ENCODE data around the gene NGLY1.

The NGLY1 gene

GRCh38 chr3:25674670-25675069 lies 108.6 kb downstream of the NGLY1 start:
- ATAC-seq (no peak), DNase-seq (no peak)
- peaks cover 4% of the 10 kb centered on the region for H3K4me1 Mint-ChIP-seq
- no peaks in the 10 kb centered on the region for H3K9me3 Mint-ChIP-seq
- H3K27me3 Mint-ChIP-seq: no peaks in the 10 kb centered on the region
- no peak overlapping the region for H3K4me3 Mint-ChIP-seq
- peaks cover 2% of the 10 kb centered on the region for H3K36me3 Mint-ChIP-seq (ENCODE audit: low read depth)
- H3K27ac Mint-ChIP-seq: no peak overlapping the region

GRCh38 chr3:25673738-25674298 lies 109.4 kb downstream of the NGLY1 start:
- Mint-ChIP-seq H3K36me3 (ENCODE audit: low read depth) (peaks cover 2% of the 10 kb centered on the region), H3K9me3 (no peaks in the 10 kb centered on the region), H3K27me3 (no peaks in the 10 kb centered on the region), H3K4me1 (peaks cover 4% of the 10 kb centered on the region), H3K4me3 (no peak overlapping the region), H3K27ac (no peak overlapping the region)
- ATAC-seq (no peak), DNase-seq (no peak)

All from activated naive CD8-positive, alpha-beta T cell treated with anti-CD3 and anti-CD28 coated beads, Interleukin-2, amount 50 U/mL, for 24 hours (primary cell).